PC-3 (cell line): ENCODE data around the gene CLEC16A.

ENCODE experiments used
- EZH2 ChIP-seq: fragments of 300-600 bp; sonication (generic); IDR thresholded peaks from one replicate; pipeline ENCODE4 v1.6.1; 2017; ENCODE audit warnings: antibody characterized with exemption, mild to moderate bottlenecking, low read length; ENCODE audit not compliant: unreplicated experiment
- EZH2phosphoT487 ChIP-seq: fragments of 300-600 bp; sonication (generic); IDR thresholded peaks from 2 replicates; pipeline ENCODE4 v1.6.1; 2018; ENCODE audit warnings: mild to moderate bottlenecking, antibody characterized with exemption, low read length, borderline replicate concordance
- TF ChIP-seq, protein P1 (sequence below): fragments of 300-600 bp; sonication (generic); conservative IDR thresholded peaks from 2 replicates; pipeline ENCODE4 v1.5.1; 2017; ENCODE audit warnings: antibody characterized with exemption, low read depth, mild to moderate bottlenecking, low read length

- TF ChIP-seq, protein P1, sequence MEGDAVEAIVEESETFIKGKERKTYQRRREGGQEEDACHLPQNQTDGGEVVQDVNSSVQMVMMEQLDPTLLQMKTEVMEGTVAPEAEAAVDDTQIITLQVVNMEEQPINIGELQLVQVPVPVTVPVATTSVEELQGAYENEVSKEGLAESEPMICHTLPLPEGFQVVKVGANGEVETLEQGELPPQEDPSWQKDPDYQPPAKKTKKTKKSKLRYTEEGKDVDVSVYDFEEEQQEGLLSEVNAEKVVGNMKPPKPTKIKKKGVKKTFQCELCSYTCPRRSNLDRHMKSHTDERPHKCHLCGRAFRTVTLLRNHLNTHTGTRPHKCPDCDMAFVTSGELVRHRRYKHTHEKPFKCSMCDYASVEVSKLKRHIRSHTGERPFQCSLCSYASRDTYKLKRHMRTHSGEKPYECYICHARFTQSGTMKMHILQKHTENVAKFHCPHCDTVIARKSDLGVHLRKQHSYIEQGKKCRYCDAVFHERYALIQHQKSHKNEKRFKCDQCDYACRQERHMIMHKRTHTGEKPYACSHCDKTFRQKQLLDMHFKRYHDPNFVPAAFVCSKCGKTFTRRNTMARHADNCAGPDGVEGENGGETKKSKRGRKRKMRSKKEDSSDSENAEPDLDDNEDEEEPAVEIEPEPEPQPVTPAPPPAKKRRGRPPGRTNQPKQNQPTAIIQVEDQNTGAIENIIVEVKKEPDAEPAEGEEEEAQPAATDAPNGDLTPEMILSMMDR = no peak
- TF ChIP-seq EZH2phosphoT487 (no peak), EZH2 (no peak)
Measured at GRCh38 chr16:11032922-11033291, 88.5 kb downstream of the CLEC16A start.
